ENCODE measurements around the gene SULT4A1.

Gene SULT4A1

DNA sequence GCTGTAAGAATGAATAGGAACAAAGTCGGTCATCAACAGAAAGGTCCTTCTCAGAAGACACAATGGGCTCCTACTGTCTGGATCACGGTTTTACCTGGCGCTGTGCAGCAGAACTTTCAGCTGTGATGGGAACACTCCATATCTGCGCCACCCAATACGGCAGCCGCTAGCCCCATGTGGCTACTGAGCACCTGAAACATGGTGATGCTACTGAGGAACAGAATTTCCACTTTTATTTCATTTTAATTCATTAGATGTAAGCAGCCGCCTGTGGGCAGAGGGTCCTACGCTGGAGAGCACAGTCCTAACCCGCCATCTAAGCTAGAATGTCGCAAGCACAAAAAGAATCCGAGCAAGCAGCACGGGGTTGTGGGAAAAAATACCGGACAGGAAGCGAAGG is 2.7 kb downstream of the SULT4A1 start:
- no peak for DNase-seq

- no peak for DNase-seq
These were observed 3.1 kb downstream of the SULT4A1 start for GRCh38 chr22:43859176-43859575.

DNA sequence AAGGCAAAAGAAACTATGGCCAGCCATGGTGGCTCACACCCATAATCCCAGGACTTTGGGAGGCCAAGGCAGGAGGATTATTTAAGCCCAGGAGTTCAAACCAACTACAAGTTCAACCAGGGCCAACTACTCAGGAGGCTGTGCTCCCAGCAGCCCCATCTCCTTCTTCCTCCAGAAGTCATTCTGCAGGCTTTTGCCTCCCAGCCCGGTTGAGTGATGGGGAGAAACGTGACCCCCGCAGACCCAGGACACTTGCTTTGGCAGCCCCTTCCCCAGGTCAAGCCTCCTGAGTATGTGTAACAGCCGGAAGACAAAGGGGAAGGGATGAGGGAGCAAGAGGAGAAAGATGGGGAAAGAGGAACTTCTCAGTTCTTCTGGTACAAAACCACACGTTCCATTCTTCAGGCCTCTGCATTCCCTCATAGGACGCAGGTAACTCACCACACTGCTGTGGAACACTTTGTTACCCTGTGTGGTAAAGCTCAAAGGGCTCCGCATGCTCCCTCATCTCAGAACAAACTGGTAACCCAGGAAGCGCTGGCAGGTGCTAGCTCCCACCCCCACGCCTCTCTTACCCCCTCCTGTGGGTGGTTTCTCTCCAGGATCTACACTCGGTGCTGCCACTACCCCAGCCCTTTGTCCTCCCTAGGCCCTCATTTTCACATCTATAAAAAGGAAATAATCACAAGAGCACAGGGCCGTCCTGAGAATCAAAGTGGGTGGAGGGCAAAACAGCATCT is 4.0 kb downstream of the SULT4A1 start:
- peak; percentile 15 for DNase-seq

- no peak for DNase-seq
These were observed 4.9 kb downstream of the SULT4A1 start for GRCh38 chr22:43857367-43857766.

DNA sequence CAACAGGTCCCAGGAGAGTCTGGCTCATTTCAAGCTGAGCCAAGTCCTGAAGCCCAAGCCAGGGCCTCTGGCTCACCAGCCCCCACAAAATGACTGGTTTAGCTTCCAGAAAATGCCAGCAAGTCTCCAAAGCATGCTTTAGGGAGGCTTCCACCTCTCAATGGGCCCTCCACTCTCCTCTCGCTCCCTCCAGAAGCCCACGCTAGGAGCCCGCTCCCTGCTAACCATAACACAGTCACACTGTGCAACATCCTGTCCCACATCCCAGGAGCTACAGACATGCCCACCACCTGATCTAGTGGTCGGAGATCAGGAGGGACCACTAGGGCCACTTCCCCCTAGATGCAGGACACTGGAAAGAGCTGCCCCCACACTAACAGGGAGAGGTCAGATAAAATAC is 6.9 kb downstream of the SULT4A1 start:
- no peak for DNase-seq

DNA sequence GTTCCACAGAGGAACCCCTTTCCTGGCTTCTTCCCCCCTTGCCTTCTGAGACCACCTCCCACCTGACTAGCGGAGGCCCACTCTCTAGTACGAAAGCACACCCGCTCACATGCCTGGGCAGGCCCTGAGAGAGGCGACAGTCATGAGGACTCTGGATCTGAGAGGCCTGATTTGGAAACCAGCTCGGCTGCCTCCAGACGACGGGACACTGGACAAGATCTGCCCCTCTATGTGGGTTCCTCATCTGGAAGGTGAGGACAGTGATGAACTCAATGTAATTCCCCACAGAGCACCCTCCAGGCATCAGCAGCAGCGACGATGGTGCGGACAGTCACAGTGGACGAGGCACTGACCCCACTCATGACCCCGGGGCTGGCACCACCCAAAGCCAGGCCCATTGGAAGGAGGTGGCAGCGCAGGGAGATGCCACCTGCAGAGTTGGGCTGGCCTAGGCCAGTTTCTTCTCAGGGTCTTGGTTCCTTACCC is 7.5 kb downstream of the SULT4A1 start:
- DNase-seq, result no peak

DNA sequence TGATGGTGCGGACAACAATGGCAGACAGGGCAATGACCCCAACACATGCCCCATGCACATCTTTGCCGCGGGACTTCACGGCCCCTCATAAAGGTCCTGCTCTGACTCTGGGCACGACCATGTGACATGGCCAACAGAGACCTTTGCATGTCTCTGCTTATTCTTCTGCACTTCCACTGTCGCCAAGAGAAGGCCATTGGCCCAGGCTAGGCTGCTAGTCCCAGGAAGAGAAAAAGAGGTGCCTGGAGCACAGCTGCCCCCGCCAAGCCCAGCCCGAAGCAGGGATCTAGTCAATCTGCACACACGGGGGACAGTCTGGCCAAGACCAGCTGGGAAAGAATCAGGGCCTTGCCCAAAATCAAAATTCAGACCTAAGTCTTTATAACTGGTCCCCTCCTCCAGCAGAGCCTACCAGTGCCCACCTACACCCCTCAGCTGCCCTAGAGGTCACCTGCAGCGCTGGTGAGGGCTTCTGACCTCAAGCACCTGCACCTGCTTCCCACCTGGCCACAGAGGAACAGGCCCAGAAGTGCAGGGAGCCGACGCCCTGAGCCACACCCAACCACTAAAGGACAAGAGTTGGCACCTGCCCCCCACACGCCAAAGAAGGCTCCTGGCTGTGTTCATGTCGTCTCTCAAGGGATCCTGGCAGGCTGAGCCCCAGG is 8.1 kb downstream of the SULT4A1 start:
- DNase-seq, result no peak

DNA sequence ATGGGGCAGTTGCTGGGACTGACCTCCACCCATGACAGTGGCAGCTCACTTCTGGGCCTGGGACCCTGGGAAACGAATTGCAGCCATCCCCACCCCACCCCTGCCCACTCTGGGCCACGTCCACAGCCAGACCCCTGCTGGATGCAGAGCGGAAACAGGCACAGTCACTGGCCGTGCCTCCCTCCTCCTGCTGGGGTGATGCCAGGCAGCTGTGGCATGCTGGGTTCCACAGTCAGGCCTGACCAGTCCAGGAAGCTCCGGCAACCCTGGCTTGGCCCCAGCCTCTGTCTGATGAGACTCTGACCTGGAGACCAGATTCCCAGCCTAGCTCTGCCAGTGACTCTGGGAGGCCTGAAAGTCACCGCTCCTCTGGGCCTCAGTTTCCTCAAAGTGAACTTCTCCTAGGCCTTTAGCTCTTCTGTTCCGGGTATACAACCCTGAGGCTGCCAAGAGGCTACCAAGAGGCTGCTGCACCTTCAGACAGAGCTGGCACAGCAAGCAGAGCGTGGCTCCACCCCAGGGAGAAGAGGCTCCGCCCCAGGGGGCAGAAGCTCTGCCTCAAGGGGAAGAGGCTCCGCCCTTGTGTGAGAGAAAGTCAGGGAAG is 8.9 kb downstream of the SULT4A1 start:
- DNase-seq, result no peak

DNA sequence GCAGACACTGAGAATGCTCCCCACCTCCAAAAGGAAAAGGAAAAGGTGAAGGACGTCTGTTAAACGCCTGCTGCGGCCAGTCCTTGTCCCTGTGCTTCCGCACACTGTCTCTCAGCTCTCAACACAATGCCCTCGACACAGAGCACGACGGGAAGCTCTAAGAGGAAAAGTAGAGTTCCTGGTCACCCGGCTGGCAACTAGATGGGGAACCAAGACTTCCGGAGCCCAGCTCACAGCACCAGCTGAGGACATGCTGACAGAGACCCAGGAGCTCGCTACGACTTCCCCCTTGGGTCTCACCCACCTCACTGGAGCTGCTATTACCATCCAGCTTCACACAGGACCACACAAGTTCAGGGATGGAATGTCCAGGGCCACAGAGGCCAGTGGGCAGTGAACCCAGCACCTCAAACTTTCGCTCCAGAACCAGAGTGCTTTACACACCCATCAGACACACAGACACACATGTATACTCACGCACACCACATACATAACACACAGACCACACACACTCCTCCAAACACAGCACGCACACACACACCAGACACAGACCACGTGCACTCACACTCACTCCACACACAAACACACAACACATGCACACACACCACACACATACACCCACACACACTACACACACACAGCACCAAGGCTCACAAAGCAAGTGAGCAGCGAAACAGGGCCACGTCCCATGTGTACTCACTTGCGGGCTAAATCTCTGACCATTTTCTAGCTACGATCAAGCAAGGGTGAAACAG is 9.6 kb downstream of the SULT4A1 start:
- no peak for DNase-seq

DNA sequence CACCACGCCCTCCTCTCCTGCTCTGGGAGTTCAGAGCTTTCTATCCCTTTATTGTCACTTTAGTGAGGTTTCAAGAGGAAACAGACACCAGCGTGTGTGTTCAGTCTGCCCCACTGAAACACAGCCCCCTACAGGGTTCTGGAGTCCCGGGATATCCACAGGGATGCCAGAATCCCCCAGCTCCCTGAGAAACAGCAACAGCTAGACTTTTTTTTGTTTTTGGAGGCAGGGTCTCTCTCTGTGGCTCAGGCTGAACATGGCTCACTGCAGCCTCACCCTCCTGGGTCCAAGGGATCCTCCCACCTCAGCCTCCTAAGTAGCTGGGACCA is 10.4 kb downstream of the SULT4A1 start:
- no peak for DNase-seq

DNA sequence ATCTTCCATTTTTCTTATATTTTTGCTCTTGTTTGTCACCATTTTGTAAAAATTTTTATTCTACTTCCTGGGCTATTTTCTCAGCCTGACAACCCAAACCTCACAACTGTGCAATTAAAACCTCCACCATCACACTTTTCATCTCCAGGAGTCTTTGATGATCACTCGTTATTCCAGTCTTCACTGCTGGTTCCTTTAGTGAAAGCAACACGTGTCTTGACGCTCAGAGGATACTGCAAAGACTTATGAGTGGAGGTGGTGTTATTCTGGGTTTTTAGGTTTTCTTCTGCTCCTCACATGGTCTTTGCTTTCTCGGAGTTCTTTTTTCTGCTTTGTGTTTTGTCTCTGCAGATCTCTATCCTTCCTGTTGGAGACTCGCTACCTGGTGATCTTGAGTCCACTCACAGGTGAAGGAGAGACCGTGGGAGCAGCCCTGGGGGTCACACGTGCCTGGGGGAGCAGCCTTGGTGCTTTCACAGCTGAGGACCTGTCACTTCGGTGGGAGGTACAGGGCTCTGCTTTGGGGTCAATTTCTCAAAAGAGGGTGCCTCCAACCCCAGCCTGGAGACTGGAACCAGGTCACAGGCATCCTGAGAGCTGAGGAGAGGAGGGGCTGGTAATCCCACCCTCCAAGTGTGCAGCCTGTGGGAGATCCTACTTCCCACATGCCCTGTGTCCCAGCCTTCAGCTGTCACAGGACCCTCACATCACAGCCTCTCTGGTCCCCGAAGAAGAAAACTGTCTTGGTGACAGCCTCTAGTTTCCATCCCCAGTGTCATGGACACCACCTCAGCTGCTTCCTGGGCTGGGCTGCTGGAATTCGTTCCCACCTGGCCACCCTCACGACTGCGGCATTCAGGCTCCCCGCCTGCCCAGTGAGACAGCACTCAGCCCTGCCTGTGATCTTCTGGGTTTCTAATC is 11.0 kb downstream of the SULT4A1 start:
- DNase-seq, result no peak

DNA sequence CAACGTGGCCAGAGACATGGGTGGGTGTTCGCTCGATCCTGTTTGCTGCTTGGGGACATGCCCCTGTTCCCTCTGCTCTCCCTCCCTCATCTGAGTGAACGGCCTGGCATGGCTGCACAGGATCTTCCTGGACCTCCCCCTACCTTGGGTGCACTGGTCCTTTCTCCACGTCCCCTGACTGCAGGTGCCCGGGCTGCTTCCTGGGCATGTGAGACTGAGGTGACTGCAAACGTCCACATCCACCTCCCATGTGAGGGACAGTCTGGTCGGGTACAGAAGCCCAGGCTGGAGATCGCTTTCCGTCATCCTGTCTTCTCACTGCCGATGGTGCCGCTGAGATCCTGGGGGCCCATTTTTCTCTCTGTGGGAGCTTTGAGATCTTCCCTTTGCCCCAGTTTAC is 11.8 kb downstream of the SULT4A1 start:
- no peak for DNase-seq

GRCh38 chr22:43849731-43850130 is 12.6 kb downstream of the SULT4A1 start:
- DNase-seq, result no peak

DNA sequence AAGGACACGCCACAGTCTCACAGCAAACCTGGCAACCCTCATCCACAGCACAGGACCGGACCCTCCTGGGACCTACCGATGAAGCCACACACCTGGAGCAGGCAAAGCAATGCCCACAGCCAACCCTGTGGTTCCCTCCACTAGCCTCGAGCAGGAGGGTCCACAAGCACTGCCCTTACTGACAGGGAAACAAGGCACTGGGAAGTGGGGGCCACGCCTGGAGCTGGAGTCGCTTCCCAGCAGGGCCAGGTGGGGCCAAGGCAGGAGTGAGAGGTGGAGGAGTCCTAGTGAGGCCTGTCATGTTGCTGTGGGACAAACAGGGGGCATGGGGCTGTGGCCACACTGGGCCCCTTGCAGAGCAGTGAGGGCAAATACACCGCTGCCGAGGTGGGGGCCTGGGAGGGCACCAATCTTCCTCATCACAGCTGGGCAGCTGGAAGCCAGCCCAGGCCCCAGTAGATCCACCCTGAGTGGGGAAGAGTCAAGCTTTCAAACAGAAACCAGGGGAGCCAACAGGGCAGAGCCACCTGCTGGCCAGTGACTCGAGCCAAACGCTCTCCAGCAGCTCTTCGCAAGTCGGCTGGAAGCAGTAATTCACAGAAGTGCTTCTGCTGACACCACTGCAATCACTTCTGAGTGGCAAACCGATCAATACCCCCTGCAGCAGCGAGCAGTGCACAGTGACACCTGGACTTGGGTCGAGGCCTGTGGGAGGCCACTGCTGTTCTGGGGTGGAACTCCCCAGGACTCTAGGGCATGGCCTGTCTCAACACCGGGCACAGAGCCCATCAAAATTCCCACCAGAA is 13.7 kb downstream of the SULT4A1 start:
- peak; percentile 82 for DNase-seq

DNA sequence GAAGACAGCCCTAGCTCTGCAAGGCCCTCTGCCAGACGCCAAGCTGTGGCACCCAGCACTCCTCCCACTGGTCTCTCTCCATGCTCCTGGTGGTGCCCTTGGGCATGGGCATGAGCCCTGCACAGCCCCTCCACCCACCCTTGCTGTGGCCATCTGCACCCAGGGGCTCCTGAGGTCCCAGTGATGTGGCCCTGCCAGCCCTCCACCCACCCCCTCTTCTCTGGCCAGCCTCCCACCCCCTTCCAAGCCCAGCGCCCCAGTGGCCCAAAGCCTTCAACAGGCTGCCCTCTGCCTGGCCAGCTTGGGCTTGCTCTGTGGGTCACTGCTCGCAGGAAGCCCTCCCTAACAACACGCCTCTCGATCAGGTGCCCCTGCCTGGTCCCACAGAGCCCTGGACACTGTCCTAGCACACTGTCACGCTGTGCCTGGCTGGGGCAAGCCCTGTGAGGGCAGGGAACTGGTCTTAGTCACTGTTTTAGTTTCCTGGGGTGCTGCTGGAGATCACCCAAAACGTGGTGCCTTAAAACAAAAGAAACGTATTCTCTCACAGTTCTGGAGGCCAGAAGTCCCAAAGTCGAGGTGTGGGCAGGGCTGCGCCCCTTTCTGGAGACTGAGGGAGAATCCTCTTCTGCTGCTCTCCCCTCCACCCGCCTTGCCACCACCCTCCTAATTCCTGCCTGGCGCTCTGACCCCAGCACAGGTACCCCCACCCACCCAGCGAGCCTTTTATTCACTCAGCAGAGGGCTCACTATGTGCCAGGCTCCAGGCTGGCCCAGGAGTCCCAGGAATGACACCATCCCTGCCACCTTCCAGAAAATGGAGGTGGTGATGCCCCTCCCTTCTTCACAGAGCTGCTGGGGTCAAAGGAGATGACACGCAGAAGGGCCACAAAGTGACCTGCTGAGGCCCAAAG is 14.7 kb downstream of the SULT4A1 start:
- no peak for DNase-seq

DNA sequence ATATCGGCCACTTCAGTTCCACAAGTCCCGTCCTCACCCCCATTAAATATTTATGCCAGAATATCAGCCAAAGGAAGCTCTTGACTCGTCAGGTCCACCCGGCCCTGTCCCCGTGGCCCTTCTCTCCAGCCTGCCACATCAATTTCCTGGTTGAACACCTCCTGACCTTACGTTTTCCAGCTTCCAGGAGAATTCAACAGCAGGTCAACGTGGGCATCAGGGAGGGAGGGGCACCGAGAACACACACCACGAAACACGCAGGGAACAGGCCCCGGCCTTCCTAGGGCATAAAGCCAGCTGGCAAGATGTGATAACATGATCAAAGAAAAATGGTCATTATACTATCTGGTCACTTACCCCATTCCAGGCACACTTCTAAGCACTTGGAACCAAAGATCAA is 15.3 kb downstream of the SULT4A1 start:
- no peak for DNase-seq

DNA sequence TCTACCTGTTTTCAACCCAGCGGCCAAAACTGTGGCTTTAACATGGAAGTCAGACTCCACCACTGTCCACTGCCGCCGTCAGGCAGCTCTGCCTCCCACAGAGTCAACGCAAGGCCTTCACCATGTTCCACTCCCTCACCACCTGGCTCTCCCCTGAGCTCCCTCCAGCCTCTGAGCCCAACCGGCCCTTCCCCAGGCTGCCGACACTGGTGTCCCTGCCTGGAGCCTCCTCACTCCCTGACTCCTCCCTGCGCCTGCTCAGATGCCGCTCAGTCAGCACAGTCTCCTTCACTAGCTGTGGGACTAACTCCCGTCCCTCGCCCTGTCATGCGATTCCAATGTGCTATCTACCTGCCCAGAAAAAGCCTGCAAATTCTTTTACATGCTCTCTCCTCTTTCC is 16.3 kb downstream of the SULT4A1 start:
- no peak for DNase-seq

GRCh38 chr22:43844560-43845545 is 17.5 kb downstream of the SULT4A1 start:
- DNase-seq, result no peak
